ENCODE data around the gene ATOSB.

Gene ATOSB

DNA sequence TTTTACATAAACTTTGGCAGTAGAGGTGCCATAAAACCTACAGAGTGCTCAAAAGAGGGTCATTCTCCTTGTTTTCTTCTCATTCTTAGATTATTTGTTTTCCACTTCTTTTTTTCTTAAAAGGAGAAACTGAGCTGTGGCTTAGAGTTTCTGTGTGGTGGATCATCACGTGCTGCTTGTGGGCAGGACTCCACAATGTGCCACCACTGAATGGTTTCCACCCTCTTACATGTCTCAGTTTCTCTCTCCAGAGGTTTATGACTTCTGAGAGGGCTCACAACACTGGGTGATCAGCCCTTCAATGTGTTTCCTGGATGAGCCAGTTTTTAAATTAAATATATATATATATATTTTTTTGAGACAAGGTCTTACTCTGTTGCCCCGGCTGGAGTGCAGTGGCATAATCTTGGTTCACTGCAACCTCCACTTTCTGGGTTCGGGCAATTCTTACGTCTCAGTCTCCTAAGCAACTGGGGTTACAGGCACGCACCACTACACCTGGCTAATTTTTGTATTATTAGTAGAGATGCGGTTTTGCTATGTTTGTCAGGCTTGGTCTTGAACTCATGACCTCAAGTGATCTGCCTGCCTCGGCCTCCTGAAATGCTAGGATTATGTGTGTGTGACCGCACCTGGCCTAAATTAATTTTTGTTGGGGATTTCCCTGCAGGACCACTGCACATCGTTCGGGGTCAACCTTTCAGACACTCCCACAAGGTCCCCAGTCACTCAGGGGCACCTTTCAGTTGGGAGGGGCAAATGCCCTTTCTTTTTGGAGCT, 43.0 kb upstream of the ATOSB start:
- no peak for TF ChIP-seq CREB1 (IDR thresholded peaks at IDR 0.05; ENCODE audit: low read depth)
- no peak for TF ChIP-seq TAF1 (IDR thresholded peaks at IDR 0.05; ENCODE audit: low read depth)
- TF ChIP-seq TCF12 (IDR thresholded peaks at IDR 0.05; ENCODE audit: low read depth) = no peak
- no peak for TF ChIP-seq RAD21 (IDR thresholded peaks at IDR 0.05; ENCODE audit: low read depth)
- no peak for TF ChIP-seq EGR1 (IDR thresholded peaks at IDR 0.05)
- TF ChIP-seq TEAD4 (IDR thresholded peaks at IDR 0.05) = no peak

- TF ChIP-seq CEBPB (IDR thresholded peaks at IDR 0.05) (no peak), USF1 (IDR thresholded peaks at IDR 0.05) (no peak), RAD21 (IDR thresholded peaks at IDR 0.05; ENCODE audit: low read depth) (no peak), EP300 (IDR thresholded peaks at IDR 0.05; ENCODE audit: borderline replicate concordance) (no peak), TCF12 (IDR thresholded peaks at IDR 0.05; ENCODE audit: low read depth) (no peak)
These were observed 41.1 kb upstream of the ATOSB start for GRCh38 chr9:35156781-35157180.

DNA sequence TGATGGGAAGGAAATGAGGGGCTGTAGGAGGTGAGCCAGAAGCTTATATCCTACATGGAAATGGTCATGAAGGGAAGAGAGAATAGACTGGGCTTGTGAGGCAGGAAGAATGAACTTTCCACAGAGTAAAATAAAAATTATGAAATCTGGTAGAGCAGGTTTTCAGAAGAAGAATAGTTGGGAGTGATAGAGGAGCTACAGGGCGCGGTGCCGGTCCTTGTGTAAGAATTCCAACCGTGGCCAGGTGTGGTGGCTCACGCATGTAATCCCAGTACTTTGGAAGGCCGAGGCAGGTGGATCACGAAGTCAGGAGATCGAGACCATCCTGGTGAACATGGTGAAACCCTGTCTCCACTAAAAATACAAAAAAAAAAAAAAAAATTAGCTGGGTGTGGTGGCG, 37.3 kb upstream of the ATOSB start:
- TF ChIP-seq EP300 (IDR thresholded peaks at IDR 0.05; ENCODE audit: borderline replicate concordance) = no peak
- no peak for TF ChIP-seq TAF1 (IDR thresholded peaks at IDR 0.05; ENCODE audit: low read depth)
- TF ChIP-seq, protein P1, sequence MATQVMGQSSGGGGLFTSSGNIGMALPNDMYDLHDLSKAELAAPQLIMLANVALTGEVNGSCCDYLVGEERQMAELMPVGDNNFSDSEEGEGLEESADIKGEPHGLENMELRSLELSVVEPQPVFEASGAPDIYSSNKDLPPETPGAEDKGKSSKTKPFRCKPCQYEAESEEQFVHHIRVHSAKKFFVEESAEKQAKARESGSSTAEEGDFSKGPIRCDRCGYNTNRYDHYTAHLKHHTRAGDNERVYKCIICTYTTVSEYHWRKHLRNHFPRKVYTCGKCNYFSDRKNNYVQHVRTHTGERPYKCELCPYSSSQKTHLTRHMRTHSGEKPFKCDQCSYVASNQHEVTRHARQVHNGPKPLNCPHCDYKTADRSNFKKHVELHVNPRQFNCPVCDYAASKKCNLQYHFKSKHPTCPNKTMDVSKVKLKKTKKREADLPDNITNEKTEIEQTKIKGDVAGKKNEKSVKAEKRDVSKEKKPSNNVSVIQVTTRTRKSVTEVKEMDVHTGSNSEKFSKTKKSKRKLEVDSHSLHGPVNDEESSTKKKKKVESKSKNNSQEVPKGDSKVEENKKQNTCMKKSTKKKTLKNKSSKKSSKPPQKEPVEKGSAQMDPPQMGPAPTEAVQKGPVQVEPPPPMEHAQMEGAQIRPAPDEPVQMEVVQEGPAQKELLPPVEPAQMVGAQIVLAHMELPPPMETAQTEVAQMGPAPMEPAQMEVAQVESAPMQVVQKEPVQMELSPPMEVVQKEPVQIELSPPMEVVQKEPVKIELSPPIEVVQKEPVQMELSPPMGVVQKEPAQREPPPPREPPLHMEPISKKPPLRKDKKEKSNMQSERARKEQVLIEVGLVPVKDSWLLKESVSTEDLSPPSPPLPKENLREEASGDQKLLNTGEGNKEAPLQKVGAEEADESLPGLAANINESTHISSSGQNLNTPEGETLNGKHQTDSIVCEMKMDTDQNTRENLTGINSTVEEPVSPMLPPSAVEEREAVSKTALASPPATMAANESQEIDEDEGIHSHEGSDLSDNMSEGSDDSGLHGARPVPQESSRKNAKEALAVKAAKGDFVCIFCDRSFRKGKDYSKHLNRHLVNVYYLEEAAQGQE (IDR thresholded peaks at IDR 0.05; ENCODE audit: low read depth) = no peak
- no peak for TF ChIP-seq YY1 (IDR thresholded peaks at IDR 0.05; ENCODE audit: low read depth)
- no peak for TF ChIP-seq FOXM1 (IDR thresholded peaks at IDR 0.05; ENCODE audit: borderline replicate concordance, low read depth)
- TF ChIP-seq, protein P2, sequence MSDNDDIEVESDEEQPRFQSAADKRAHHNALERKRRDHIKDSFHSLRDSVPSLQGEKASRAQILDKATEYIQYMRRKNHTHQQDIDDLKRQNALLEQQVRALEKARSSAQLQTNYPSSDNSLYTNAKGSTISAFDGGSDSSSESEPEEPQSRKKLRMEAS (IDR thresholded peaks at IDR 0.05) = no peak
- TF ChIP-seq USF1 (IDR thresholded peaks at IDR 0.05) = no peak
- no peak for TF ChIP-seq CREB1 (IDR thresholded peaks at IDR 0.05; ENCODE audit: low read depth)
- TF ChIP-seq TCF12 (IDR thresholded peaks at IDR 0.05; ENCODE audit: low read depth) = no peak
- no peak for TF ChIP-seq RAD21 (IDR thresholded peaks at IDR 0.05; ENCODE audit: low read depth)
- no peak for TF ChIP-seq CEBPB (IDR thresholded peaks at IDR 0.05)

GRCh38 chr9:35142037-35142436, 26.4 kb upstream of the ATOSB start:
- no peak for TF ChIP-seq NFIC (IDR thresholded peaks at IDR 0.05)
- no peak for TF ChIP-seq TEAD4 (IDR thresholded peaks at IDR 0.05)
- TF ChIP-seq, protein P1 (IDR thresholded peaks at IDR 0.05; ENCODE audit: low read depth) = no peak
- no peak for TF ChIP-seq USF1 (IDR thresholded peaks at IDR 0.05)
- TF ChIP-seq EP300 (IDR thresholded peaks at IDR 0.05; ENCODE audit: borderline replicate concordance) = no peak
- TF ChIP-seq RAD21 (IDR thresholded peaks at IDR 0.05; ENCODE audit: low read depth) = no peak
- TF ChIP-seq CEBPB (IDR thresholded peaks at IDR 0.05) = no peak
- TF ChIP-seq, protein P2 (IDR thresholded peaks at IDR 0.05) = no peak
- no peak for TF ChIP-seq YY1 (IDR thresholded peaks at IDR 0.05; ENCODE audit: low read depth)
- no peak for TF ChIP-seq TCF12 (IDR thresholded peaks at IDR 0.05; ENCODE audit: low read depth)
- no peak for TF ChIP-seq TAF1 (IDR thresholded peaks at IDR 0.05; ENCODE audit: low read depth)
- TF ChIP-seq ZBTB7A (IDR thresholded peaks at IDR 0.05; ENCODE audit: low read depth) = no peak
- TF ChIP-seq FOXM1 (IDR thresholded peaks at IDR 0.05; ENCODE audit: borderline replicate concordance, low read depth) = no peak
- TF ChIP-seq CREB1 (IDR thresholded peaks at IDR 0.05; ENCODE audit: low read depth) = no peak

GRCh38 chr9:35140093-35140492, 24.4 kb upstream of the ATOSB start:
- TF ChIP-seq TEAD4 (IDR thresholded peaks at IDR 0.05) (no peak), ZBTB7A (IDR thresholded peaks at IDR 0.05; ENCODE audit: low read depth) (no peak), NFIC (IDR thresholded peaks at IDR 0.05) (no peak), TAF1 (IDR thresholded peaks at IDR 0.05; ENCODE audit: low read depth) (no peak), EGR1 (IDR thresholded peaks at IDR 0.05) (no peak), CEBPB (IDR thresholded peaks at IDR 0.05) (no peak), CREB1 (IDR thresholded peaks at IDR 0.05; ENCODE audit: low read depth) (no peak), EP300 (IDR thresholded peaks at IDR 0.05; ENCODE audit: borderline replicate concordance) (no peak), USF1 (IDR thresholded peaks at IDR 0.05) (no peak), FOXM1 (IDR thresholded peaks at IDR 0.05; ENCODE audit: borderline replicate concordance, low read depth) (no peak), RAD21 (IDR thresholded peaks at IDR 0.05; ENCODE audit: low read depth) (no peak), TCF12 (IDR thresholded peaks at IDR 0.05; ENCODE audit: low read depth) (no peak), YY1 (IDR thresholded peaks at IDR 0.05; ENCODE audit: low read depth) (no peak)
- TF ChIP-seq, protein P1 (IDR thresholded peaks at IDR 0.05; ENCODE audit: low read depth) = no peak
- TF ChIP-seq, protein P2 (IDR thresholded peaks at IDR 0.05) = no peak

Data from Ishikawa (cell line).